Smooth muscle cell of the umbilical artery (primary cell): ENCODE results near the gene ILF2. TPM values are rescaled to one million over a fixed set of nuclear protein-coding genes. Genes with fewer than 3 reads are reported as not detected.

Source experiments
- total RNA-seq: library from RNA; depleted of rRNA; stranded (reverse); fragments of >200 nt; gene quantifications from 2 replicates; pipeline ENCODE4 v1.2.3, GENCODE V29; 2014

Gene ILF2
- total RNA-seq, result 166 and 199 TPM in 2 replicates

DNA sequence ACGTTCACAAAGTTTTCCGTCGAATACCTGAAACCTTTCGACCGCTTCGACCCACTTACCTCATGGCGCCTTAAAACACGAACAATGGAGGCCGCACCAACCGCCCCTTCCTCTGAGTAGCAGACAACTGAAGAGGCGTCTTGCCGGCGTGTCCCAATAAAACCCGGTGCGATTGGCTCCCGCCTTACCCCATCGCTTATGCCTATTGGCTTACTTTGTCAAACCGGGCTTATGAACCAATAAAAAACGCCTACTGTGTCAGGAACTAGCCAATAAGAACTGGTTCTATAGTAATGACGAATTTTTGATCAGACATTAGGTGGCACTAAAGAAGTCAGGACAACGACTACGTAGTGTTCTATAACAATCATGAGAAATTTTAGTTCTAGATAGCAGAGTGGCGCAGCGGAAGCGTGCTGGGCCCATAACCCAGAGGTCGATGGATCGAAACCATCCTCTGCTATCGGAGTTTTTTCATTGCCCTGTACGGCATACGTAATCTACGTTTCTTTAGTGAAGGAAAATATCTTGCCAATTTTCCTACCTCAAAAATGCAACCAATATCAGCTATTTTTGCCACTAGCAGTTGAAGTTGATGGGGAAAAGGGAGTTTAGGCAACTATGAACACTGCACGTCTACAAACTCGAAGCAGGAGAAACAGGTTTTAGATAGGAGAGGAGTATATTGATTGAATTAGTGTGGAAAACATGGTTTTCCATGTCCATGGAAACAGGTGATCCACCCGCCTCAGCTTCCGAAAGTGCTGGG lies at the start of gene ILF2:
Gene ILF2, minus strand, starts transcription at position 135 of the 769 bp plus-strand sequence. Its CDS starts 71 bp downstream, at position 64.

DNA sequence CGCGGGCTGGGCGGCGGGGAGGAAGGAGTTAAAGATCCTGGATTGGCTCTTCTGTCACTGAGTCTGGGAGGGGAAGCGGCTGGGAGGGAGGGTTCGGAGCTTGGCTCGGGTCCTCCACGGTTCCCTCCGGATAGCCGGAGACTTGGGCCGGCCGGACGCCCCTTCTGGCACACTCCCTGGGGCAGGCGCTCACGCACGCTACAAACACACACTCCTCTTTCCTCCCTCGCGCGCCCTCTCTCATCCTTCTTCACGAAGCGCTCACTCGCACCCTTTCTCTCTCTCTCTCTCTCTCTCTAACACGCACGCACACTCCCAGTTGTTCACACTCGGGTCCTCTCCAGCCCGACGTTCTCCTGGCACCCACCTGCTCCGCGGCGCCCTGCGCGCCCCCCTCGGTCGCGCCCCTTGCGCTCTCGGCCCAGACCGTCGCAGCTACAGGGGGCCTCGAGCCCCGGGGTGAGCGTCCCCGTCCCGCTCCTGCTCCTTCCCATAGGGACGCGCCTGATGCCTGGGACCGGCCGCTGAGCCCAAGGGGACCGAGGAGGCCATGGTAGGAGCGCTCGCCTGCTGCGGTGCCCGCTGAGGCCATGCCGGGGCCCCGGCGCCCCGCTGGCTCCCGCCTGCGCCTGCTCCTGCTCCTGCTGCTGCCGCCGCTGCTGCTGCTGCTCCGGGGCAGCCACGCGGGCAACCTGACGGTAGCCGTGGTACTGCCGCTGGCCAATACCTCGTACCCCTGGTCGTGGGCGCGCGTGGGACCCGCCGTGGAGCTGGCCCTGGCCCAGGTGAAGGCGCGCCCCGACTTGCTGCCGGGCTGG lies 7.9 kb upstream of the ILF2 start, which contains the start of gene NPR1:
Gene NPR1, plus strand, starts transcription at position 170 of the 818 bp plus-strand sequence. Its CDS starts 421 bp downstream, at position 591.

GRCh38 chr1:153658400-153659174 lies 12.2 kb downstream of the ILF2 start, which contains the start of gene SNAPIN:
TSS of gene SNAPIN (plus strand) at chr1:153658703. CDS start at chr1:153658744, 41 bp downstream.

DNA sequence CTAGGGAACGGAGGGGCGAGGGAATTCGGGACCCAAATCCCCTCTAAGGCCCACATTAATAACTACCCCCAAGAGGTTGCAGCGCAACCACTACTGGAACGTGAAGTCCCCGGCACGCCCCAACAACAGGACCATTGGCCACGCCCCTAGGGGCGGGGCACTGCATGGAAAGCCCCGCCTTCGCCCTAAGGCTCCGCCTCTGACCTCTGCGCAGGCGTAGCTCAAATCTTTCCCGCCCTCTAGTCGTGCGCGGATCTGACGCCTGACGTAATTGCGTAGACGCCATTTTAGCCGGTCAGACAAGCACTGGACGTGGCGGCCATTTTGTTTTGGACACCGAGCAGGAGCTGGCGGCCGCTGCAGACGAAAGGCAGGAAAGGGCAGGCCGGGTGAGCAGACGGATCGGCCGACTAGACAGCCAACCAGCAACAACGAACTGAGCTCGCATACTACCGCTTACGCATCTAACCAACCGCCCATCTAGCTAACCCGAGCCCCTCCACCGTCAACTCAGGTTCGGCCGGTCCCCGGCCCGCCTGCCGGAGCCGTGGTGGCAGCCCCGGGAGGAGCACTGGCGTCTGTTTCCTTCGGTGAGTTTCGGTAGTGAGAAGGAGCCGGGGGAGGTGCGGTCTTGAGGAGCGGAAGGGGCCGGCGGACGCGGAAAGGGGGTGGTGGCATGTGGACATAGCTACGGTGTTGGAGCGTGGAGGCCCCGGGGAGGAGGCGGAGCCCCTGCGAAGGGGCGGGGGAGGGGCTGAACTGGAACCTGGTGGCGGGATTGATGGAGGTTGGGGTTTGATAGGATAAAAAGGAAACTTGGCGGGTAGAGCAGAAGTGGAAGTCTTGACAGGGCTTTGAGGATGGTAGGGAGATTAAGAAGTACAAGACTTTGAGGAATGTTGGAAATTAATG lies 36.8 kb downstream of the ILF2 start, which contains the start of gene CHTOP:
Gene CHTOP, plus strand, starts transcription at position 313 of the 912 bp plus-strand sequence. CDS start 2,523 bp downstream, outside the sequence.

DNA sequence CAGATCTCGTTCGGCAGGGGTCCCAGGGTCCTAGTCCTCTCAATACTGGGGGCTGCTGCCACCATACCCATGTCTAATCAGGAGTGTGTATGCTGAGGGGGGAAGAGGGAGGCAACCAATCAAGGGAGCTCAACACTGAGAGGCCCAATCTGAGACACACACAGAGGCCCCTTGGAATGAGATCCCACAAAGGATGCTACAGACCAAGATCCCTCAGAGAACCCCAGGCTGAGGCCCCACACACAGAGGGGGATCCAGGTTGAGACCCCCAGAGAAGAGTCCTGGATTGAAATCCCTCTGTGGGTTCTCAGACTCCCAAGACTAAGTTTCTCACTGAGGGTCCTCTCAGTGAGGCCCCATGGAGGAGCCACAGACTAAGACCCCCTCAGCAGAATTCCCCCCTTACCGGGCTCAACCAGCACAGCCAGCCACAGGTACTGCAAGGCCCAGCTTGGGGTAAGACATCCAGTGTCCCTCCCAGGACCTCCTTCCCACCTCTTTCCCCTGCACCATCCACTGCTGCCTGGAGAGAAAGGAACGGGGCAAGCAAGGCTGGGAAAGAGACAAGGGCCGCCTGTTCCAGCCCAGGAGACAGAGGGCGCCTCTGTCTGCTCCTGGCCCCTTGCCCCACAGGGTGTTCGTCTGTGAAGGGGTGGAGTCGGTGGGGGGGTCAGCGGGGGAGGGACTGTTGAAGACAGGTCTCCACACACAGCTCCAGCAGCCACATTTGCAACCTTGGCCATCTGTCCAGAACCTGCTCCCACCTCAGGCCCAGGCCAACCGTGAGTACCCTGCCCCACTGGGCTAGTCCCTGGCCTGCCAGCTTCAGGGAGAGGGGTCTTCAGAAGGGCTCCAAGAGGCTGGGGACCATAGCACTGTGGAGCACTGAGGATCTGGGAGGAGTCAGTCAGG lies 42.8 kb downstream of the ILF2 start, which contains the start of gene S100A1:
Gene S100A1, plus strand, starts transcription at position 720 of the 912 bp plus-strand sequence. CDS start 2,088 bp downstream, outside the sequence.

DNA sequence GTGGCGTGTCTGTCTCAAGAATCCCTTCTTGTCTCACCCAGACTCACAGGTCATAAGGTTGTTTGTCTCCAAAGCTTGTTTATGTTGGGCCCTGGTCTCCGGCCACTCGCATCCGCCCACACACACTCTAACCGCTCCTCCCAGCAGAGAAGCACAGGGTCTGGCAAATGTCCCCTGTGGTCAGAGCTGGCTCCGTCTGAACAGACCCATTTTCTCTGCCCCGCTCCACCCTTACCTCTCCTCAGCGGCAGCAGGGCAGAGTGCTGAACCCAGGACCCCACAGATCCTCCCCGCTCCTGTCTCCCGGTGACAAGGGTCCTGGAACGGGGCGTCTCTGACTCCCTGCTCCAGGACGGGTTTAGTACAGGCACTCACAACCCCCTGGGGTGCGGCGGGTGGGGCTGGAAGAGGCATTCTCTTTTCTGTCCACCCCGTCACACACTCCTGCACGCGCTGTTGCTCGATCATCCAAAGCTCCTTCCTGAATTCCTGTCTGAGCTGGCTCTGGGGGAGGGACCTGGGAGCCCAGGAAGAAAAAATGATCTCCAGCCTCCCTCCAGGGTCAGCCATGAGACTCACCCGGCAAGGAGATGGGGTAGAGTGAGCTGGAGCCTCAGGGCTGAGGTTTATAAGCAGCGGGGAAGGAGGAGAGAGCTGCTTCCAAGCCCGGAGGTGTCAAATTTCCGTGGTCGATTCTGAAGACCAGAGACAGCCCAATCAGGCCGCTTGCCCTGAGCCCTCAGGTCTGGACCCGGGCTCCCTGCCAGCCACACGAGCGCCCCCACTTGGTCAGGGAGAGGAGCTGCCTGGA lies 43.7 kb downstream of the ILF2 start, which contains the start of gene S100A13:
Gene S100A13, minus strand, starts transcription at position 602 of the 811 bp plus-strand sequence. CDS start 1,033 bp downstream, outside the sequence.

DNA sequence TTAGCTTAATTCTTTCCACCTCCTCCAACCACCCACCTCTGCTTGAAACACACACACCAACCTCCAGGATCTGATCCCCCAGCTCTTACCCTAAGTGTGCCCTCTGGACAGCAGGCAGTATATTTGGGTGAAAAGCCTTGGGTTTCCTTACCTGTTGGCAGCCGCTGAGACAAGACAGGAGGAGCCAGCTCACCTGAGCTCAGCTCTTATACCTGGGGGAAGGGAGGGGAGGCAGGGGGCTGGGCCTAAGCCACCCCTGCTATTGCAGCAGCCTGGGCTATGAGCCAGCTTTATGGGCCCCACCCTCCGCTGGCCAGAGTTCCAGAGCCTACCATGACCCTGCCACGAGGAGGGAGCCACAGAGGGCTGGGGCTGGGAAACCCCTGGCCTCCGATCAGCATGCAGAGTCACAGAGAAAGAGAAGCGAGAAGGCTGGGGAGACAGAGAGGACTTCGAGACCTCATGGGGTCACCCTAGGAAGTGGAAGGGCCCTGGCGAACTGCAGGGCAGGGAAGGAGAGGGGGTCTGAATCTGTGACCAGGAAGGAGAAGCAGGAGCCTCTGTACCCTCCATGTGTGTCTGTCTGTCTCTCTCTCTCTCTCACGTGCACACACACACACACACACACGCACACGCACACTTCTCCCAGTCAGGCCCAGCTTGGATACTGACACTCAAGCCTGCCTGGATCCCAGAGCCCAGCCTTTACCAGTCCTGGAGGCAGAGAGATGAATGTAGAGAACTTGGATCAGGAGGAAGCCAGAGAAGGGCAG lies 54.5 kb downstream of the ILF2 start, which contains the start of gene S100A14:
Gene S100A14, minus strand, starts transcription at position 182 of the 773 bp plus-strand sequence. CDS start 467 bp downstream, outside the sequence.

DNA sequence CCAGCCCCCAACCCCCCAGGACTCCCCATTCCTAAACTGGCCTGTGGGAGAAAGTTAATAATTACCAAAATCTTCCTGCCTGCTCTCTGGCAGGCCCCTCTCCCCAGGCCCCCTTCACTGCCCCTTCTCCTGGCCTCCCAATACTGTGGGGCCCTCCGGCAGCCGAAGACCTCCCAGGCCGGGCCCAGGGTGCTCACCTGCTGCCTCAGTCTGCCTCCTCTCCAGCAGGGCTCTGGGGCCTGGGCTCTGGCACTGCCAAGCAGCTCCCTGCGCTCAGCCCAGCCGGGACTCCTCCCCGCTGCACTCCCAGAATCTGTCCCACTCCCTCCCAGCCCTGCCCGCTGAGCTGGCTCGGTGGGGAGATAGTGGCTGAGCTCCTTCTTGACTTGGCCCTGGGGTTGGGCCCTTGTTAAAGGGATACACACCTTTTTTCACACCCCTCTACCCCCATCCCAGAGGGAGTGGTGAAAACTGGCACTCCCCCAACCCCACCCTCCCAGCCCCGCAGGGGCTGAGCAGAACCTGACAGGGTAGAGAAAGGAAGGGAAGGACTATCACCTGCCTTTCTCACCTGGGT lies 58.0 kb downstream of the ILF2 start, which contains the start of gene S100A16:
Gene S100A16, minus strand, starts transcription at position 383 of the 577 bp plus-strand sequence. CDS start 4,986 bp downstream, outside the sequence.

Other genes starting within 250 kb of the ILF2 start
- not detected in 2 replicates for gene S100A7, start 210.3 kb downstream of the ILF2 start, total RNA-seq
- 237 and 536 TPM in 2 replicates for gene S100A6, start 135.0 kb downstream of the ILF2 start, total RNA-seq
- not detected in 2 replicates for gene S100A5, start 130.1 kb downstream of the ILF2 start, total RNA-seq
- 6.1 and 6.5 TPM in 2 replicates for gene S100A4, start 125.2 kb downstream of the ILF2 start, total RNA-seq
- 0.59 and 1.4 TPM in 2 replicates for gene S100A3, start 121.7 kb downstream of the ILF2 start, total RNA-seq
- 0.59 and 1.4 TPM in 2 replicates for gene S100A2, start 105.1 kb downstream of the ILF2 start, total RNA-seq
- gene S100A16, start 57.9 kb downstream of the ILF2 start, total RNA-seq, result 146 and 351 TPM in 2 replicates
- gene S100A14, start 54.7 kb downstream of the ILF2 start, total RNA-seq, result not detected in 2 replicates
- gene S100A13, start 43.5 kb downstream of the ILF2 start, total RNA-seq, result 56.3 and 76.0 TPM in 2 replicates
- under 0.01 TPM in 1 of 2 replicates, not detected in the other for gene S100A1, start 42.6 kb downstream of the ILF2 start, total RNA-seq
- gene CHTOP, start 36.9 kb downstream of the ILF2 start, total RNA-seq, result 26.7 and 31.8 TPM in 2 replicates
- gene SNAPIN, start 12.3 kb downstream of the ILF2 start, total RNA-seq, result 36.3 and 51.4 TPM in 2 replicates
- gene NPR1, start 7.7 kb upstream of the ILF2 start, total RNA-seq, result under 0.01 and 0.05 TPM in 2 replicates
- 34.1 and 55.4 TPM in 2 replicates for gene INTS3, start 57.1 kb upstream of the ILF2 start, total RNA-seq
- gene SLC27A3, start 104.4 kb upstream of the ILF2 start, total RNA-seq, result 4.5 and 4.8 TPM in 2 replicates